Panc1 (cell line): Measurements from ENCODE around the gene MAL. TPM values are rescaled to one million over a fixed set of nuclear protein-coding genes. Genes with fewer than 3 reads are reported as not detected.

Experiments
- ATAC-seq: fragments of 200-7000 bp; cut with Tn5 transposase; 2 replicates; pipeline ENCODE4 v1.9.1; 2020; ENCODE audit warnings: mild to moderate bottlenecking, moderate library complexity
- BruUV-seq: library from RNA; stranded (reverse); fragments of 400-500 nt; replicated peaks from 2 replicates; lab custom pipeline; 2021; lab: Mats Ljungman, UMichigan
- CTCF ChIA-PET: fragments of 300-600 bp; sonication (Branson Sonifier 250); formaldehyde crosslinking; loops from one replicate; lab custom pipeline; 2022; ENCODE audit warnings: antibody characterized with exemption; lab: Charles Lee
- POLR2A ChIA-PET: fragments of 300-600 bp; sonication (Branson Sonifier 250); formaldehyde crosslinking; loops from one replicate; lab custom pipeline; 2022; ENCODE audit warnings: antibody characterized with exemption; lab: Charles Lee
- DNase-seq: peaks from one replicate; pipeline ENCODE4 v3.0.0-alpha.2; 2010; ENCODE audit warnings: low read depth, low spot score
- H3K27ac ChIP-seq: 2 replicates; pipeline ENCODE4 v1.5.1; 2011; ENCODE audit warnings: mild to moderate bottlenecking, low read length, inconsistent platforms
- H3K27me3 ChIP-seq: fragments of 200-500 bp; sonication (Bioruptor generic); 2 replicates; pipeline ENCODE4 v1.6.0; 2014; ENCODE audit warnings: low read length, inconsistent platforms; ENCODE audit not compliant: control insufficient read depth, insufficient read depth
- H3K36me3 ChIP-seq: fragments of 200-500 bp; sonication (Bioruptor generic); 2 replicates; pipeline ENCODE4 v1.5.1; 2014; ENCODE audit warnings: inconsistent platforms, mild to moderate bottlenecking, low read length, moderate library complexity; ENCODE audit not compliant: control insufficient read depth, insufficient read depth
- H3K4me1 ChIP-seq: 2 replicates; pipeline ENCODE4 v1.5.1; 2011; ENCODE audit warnings: inconsistent platforms, mild to moderate bottlenecking, low read length, moderate library complexity; ENCODE audit not compliant: control insufficient read depth, insufficient read depth
- H3K4me3 ChIP-seq, 2 experiments: 2 replicates each; pipeline ENCODE4 v1.5.1; 2011 to 2012; ENCODE audit warnings: low read depth in 2 of 2, low read length in 2 of 2, mild to moderate bottlenecking in 2 of 2, inconsistent platforms in 1 of 2, moderate library complexity in 1 of 2
- H3K9me3 ChIP-seq: fragments of 200-500 bp; sonication (Bioruptor generic); 2 replicates; pipeline ENCODE4 v1.5.1; 2014; ENCODE audit warnings: low read depth, mild to moderate bottlenecking, inconsistent platforms, low read length, moderate library complexity; ENCODE audit not compliant: control insufficient read depth, insufficient read depth
- CTCF ChIP-seq: fragments of 450-650 bp; IDR thresholded peaks from 2 replicates; pipeline ENCODE4 v1.5.1; 2017; ENCODE audit warnings: mild to moderate bottlenecking
- POLR2AphosphoS5 ChIP-seq: IDR thresholded peaks from 2 replicates; pipeline ENCODE4 v1.6.1; 2012; ENCODE audit warnings: mild to moderate bottlenecking, low read depth, low read length, moderate library complexity
- TCF7L2 ChIP-seq: IDR thresholded peaks from 2 replicates; pipeline ENCODE4 v1.6.1; 2011; ENCODE audit warnings: mild to moderate bottlenecking, low read depth, low read length, inconsistent platforms
- in situ Hi-C: cut with HindIII; loops from 2 replicates; pipeline ENCODE4 v1.10.0; 2016; ENCODE audit warnings: low sequenced_read_pairs, low pct_unique_long_range_greater_than_20kb
- intact Hi-C: fragments of 100-400 bp; cut with micrococcal nuclease; formaldehyde crosslinking; loops from one replicate; pipeline ENCODE4 v1.10.0; 2022; ENCODE audit not compliant: unreplicated experiment
- total RNA-seq: library from RNA; stranded (reverse); gene quantifications from one replicate; pipeline ENCODE4 v1.2.1, GENCODE V29; 2021; ENCODE audit not compliant: unreplicated experiment
- TF ChIP-seq, protein P1 (sequence below), 2 experiments: IDR thresholded peaks; 2 replicates each; pipeline ENCODE4 v1.6.1; 2011 to 2012; ENCODE audit warnings: low read depth in 2 of 2, control low read depth in 1 of 2, low read length in 1 of 2, mild to moderate bottlenecking in 1 of 2, moderate library complexity in 1 of 2; ENCODE audit not compliant: insufficient read depth in 1 of 2

Gene MAL
- total RNA-seq, 1 experiment from 2014 or later, result 1.3 TPM

DNA sequence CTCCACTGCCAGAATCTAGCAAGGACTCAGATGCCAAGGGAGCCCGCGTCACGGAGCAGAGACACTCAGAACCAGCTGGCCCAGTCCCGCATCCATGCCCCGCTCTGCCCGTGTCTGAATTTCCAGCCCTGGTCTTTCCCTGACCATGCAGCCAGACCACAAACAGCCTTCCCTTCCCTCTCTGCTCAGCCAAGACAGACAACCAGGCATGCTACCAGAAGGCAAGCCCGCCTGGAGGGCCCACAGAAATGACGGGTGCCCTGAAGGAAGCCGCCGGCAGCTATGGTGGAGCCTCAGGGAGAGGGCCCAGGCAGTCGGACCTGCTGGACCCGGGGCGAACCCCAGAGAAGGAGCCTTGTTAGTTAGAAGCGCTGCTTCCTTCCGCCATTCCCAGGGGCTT lies 45.1 kb upstream of the MAL start:
- no peak for TF ChIP-seq TCF7L2
- no peak for TF ChIP-seq CTCF
- no peak for TF ChIP-seq POLR2AphosphoS5
- TF ChIP-seq, protein P1, sequence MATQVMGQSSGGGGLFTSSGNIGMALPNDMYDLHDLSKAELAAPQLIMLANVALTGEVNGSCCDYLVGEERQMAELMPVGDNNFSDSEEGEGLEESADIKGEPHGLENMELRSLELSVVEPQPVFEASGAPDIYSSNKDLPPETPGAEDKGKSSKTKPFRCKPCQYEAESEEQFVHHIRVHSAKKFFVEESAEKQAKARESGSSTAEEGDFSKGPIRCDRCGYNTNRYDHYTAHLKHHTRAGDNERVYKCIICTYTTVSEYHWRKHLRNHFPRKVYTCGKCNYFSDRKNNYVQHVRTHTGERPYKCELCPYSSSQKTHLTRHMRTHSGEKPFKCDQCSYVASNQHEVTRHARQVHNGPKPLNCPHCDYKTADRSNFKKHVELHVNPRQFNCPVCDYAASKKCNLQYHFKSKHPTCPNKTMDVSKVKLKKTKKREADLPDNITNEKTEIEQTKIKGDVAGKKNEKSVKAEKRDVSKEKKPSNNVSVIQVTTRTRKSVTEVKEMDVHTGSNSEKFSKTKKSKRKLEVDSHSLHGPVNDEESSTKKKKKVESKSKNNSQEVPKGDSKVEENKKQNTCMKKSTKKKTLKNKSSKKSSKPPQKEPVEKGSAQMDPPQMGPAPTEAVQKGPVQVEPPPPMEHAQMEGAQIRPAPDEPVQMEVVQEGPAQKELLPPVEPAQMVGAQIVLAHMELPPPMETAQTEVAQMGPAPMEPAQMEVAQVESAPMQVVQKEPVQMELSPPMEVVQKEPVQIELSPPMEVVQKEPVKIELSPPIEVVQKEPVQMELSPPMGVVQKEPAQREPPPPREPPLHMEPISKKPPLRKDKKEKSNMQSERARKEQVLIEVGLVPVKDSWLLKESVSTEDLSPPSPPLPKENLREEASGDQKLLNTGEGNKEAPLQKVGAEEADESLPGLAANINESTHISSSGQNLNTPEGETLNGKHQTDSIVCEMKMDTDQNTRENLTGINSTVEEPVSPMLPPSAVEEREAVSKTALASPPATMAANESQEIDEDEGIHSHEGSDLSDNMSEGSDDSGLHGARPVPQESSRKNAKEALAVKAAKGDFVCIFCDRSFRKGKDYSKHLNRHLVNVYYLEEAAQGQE (IDR thresholded peaks at IDR 0.05; ENCODE audit: insufficient read depth in 1 of 2, low read depth in 2 of 2, low read length in 1 of 2), result no peak
- BruUV-seq, result no TSS peak
- intact Hi-C loops (no loop called here), in situ Hi-C loops (no loop called here)
- peak; percentile 35; the same call in 1 of the 2 replicates for ATAC-seq
- Histone ChIP-seq H3K4me3 (no peak overlapping the region), H3K4me1 (no peaks in the 10 kb centered on the region), H3K36me3 (no peaks in the 10 kb centered on the region), H3K27me3 (peaks cover 5% of the 10 kb centered on the region; the same call in 1 of the 2 replicates), H3K9me3 (no peaks in the 10 kb centered on the region), H3K27ac (no peak overlapping the region)
- DNase-seq, result no peak
- ChIA-PET POLR2A (no interaction called here), CTCF (no interaction called here)

DNA sequence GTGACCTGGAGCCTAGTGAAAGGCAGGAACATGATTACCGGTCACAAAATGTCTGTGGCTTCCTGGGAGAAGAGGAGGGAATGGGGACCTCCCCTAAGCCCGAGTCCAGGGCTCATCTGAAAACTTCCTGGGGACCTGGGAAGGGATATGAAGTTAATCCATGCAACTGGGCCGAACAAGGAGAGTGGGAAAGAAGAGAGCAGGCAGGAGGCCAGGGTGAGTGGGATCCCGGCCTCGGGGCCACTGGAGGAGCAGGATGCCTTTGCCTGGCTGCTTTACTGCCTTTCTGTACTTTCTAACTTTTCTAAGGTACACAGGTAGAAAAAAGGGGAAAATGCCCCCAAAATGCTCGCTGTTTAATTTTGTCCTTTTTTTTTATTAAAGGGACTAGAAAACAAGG lies 43.4 kb upstream of the MAL start:
- ChIA-PET POLR2A (no interaction called here), CTCF (no interaction called here)
- ATAC-seq (no peak), DNase-seq (no peak)
- intact Hi-C loops, result no loop called here
- no peaks in the 10 kb centered on the region for H3K4me1 ChIP-seq
- no peak overlapping the region for H3K4me3 ChIP-seq
- H3K27ac ChIP-seq, result no peak overlapping the region
- 0 out of 2 replicates have a peak, but pooled peaks cover 4% of the 10 kb centered on the region for H3K27me3 ChIP-seq
- BruUV-seq, result no TSS peak
- H3K9me3 ChIP-seq, result no peaks in the 10 kb centered on the region
- TF ChIP-seq, protein P1 (IDR thresholded peaks at IDR 0.05; ENCODE audit: insufficient read depth in 1 of 2, low read depth in 2 of 2, low read length in 1 of 2), result no peak
- TF ChIP-seq POLR2AphosphoS5 (no peak), CTCF (no peak), TCF7L2 (no peak)
- in situ Hi-C loops, result no loop called here
- H3K36me3 ChIP-seq, result no peaks in the 10 kb centered on the region
